GM23338 (cell line): ENCODE results near the gene MORC4. TPM values are rescaled to one million over a fixed set of nuclear protein-coding genes. Genes with fewer than 3 reads are reported as not detected.

Experiments
- ATAC-seq: fragments of 200-7000 bp; cut with Tn5 transposase; 3 replicates; pipeline ENCODE4 v1.9.1; 2020
- DNase-seq: peaks from one replicate; pipeline ENCODE4 v3.0.0-alpha.2; 2015; ENCODE audit warnings: low spot score
- H2AFZ ChIP-seq: fragments of 200-600 bp; sonication (generic); 2 replicates; pipeline ENCODE4 v1.8.0; 2016; ENCODE audit warnings: antibody characterized with exemption, mild to moderate bottlenecking, moderate library complexity
- H3F3A ChIP-seq: fragments of 200-600 bp; sonication (generic); replicated peaks from 2 replicates; pipeline ENCODE4 v1.8.0; 2017; ENCODE audit warnings: antibody characterized with exemption, mixed run types, low read depth
- H3K27ac ChIP-seq: fragments of 200-600 bp; sonication (generic); 2 replicates; pipeline ENCODE4 v1.6.1; 2016; ENCODE audit warnings: low read depth
- H3K27me3 ChIP-seq: fragments of 200-600 bp; sonication (generic); 2 replicates; pipeline ENCODE4 v1.8.0; 2016; ENCODE audit warnings: mild to moderate bottlenecking, mixed run types, moderate library complexity; ENCODE audit not compliant: insufficient read depth
- H3K36me3 ChIP-seq: fragments of 200-600 bp; sonication (generic); 2 replicates; pipeline ENCODE4 v1.8.0; 2016; ENCODE audit warnings: mild to moderate bottlenecking; ENCODE audit not compliant: insufficient read depth
- H3K4me1 ChIP-seq: fragments of 200-600 bp; sonication (generic); 2 replicates; pipeline ENCODE4 v1.8.0; 2016; ENCODE audit warnings: mild to moderate bottlenecking, moderate library complexity; ENCODE audit not compliant: insufficient read depth
- H3K4me2 ChIP-seq: fragments of 200-600 bp; sonication (generic); 2 replicates; pipeline ENCODE4 v1.7.1; 2017; ENCODE audit warnings: mixed run types
- H3K4me3 ChIP-seq: fragments of 200-600 bp; sonication (generic); 2 replicates; pipeline ENCODE4 v1.6.1; 2016; ENCODE audit warnings: mixed run types
- H3K79me2 ChIP-seq: fragments of 200-600 bp; sonication (generic); replicated peaks from 2 replicates; pipeline ENCODE4 v1.8.0; 2017; ENCODE audit warnings: mild to moderate bottlenecking; ENCODE audit not compliant: insufficient read depth
- H3K9me2 ChIP-seq: fragments of 200-600 bp; sonication (generic); 2 replicates; pipeline ENCODE4 v1.8.0; 2017; ENCODE audit not compliant: insufficient read depth
- H4K20me1 ChIP-seq: fragments of 200-600 bp; sonication (generic); replicated peaks from 2 replicates; pipeline ENCODE4 v1.8.0; 2017; ENCODE audit warnings: mild to moderate bottlenecking; ENCODE audit not compliant: insufficient read depth
- H3K27ac Mint-ChIP-seq: 2 replicates; pipeline ENCODE4 v1.8.0; 2020; ENCODE audit warnings: inconsistent platforms, mild to moderate bottlenecking, moderate library complexity, mixed read lengths
- H3K27me3 Mint-ChIP-seq: 3 replicates; pipeline ENCODE4 v1.8.0; 2022; ENCODE audit warnings: low read depth, mild to moderate bottlenecking, moderate library complexity, mixed read lengths, inconsistent platforms; ENCODE audit not compliant: insufficient read depth, poor library complexity
- H3K36me3 Mint-ChIP-seq: 3 replicates; pipeline ENCODE4 v1.8.0; 2021; ENCODE audit warnings: low read depth, mild to moderate bottlenecking, inconsistent platforms, moderate library complexity, mixed read lengths
- H3K4me1 Mint-ChIP-seq: 3 replicates; pipeline ENCODE4 v1.8.0; 2020; ENCODE audit warnings: mild to moderate bottlenecking, inconsistent platforms, mixed read lengths
- H3K4me3 Mint-ChIP-seq: 3 replicates; pipeline ENCODE4 v1.8.0; 2021; ENCODE audit warnings: moderate library complexity, mild to moderate bottlenecking, inconsistent platforms, mixed read lengths
- H3K9me3 Mint-ChIP-seq: 3 replicates; pipeline ENCODE4 v1.8.0; 2020; ENCODE audit warnings: moderate library complexity, mild to moderate bottlenecking, inconsistent platforms, mixed read lengths
- CREB1 ChIP-seq: fragments of 250-450 bp; sonication (Bioruptor Pico); IDR thresholded peaks from 2 replicates; pipeline ENCODE4 v1.5.0; 2020; ENCODE audit warnings: low read depth, mild to moderate bottlenecking, moderate library complexity
- ETS1 ChIP-seq: IDR thresholded peaks from 2 replicates; pipeline ENCODE4 v1.6.1; 2016; ENCODE audit warnings: antibody characterized with exemption
- EZH2 ChIP-seq: fragments of 200-600 bp; sonication (generic); IDR thresholded peaks from one replicate; pipeline ENCODE4 v1.8.0; 2017; ENCODE audit warnings: antibody characterized with exemption, mild to moderate bottlenecking, low read depth; ENCODE audit not compliant: unreplicated experiment
- EZH2phosphoT487 ChIP-seq: fragments of 200-600 bp; sonication (generic); IDR thresholded peaks from one replicate; pipeline ENCODE4 v1.8.1; 2018; ENCODE audit warnings: antibody characterized with exemption; ENCODE audit not compliant: unreplicated experiment
- NANOG ChIP-seq: IDR thresholded peaks from 2 replicates; pipeline ENCODE4 v1.6.1; 2016; ENCODE audit warnings: antibody characterized with exemption, borderline replicate concordance
- POLR2AphosphoS5 ChIP-seq: IDR thresholded peaks from 2 replicates; pipeline ENCODE4 v1.6.1; 2016; ENCODE audit warnings: antibody characterized with exemption, low read depth
- REST ChIP-seq: IDR thresholded peaks from one replicate; pipeline ENCODE4 v1.6.1; 2018; ENCODE audit warnings: antibody characterized with exemption; ENCODE audit not compliant: unreplicated experiment
- STAT1 ChIP-seq: IDR thresholded peaks from one replicate; pipeline ENCODE4 v1.6.1; 2016; ENCODE audit warnings: antibody characterized with exemption; ENCODE audit not compliant: unreplicated experiment
- ZNF114 ChIP-seq: fragments of 250-450 bp; sonication (Bioruptor Pico); IDR thresholded peaks from 2 replicates; pipeline ENCODE4 v1.5.0; 2020; ENCODE audit warnings: mild to moderate bottlenecking, moderate library complexity
- ZNF331 ChIP-seq: fragments of 250-450 bp; sonication (Bioruptor Pico); IDR thresholded peaks from 2 replicates; pipeline ENCODE4 v1.5.0; 2020; ENCODE audit warnings: low read depth, mild to moderate bottlenecking, moderate library complexity
- polyA plus RNA-seq: library from polyadenylated mRNA; unstranded; fragments of >200 nt; fragmentation: Nextera tagmentation; extraction: Ambion mirVana; gene quantifications from 2 replicates; pipeline ENCODE4 v1.2.1, GENCODE V29; 2016
- total RNA-seq: library from RNA; depleted of rRNA; stranded (reverse); fragments of >200 nt; shearing (Covaris generic); gene quantifications from 2 replicates; pipeline ENCODE4 v1.2.3, GENCODE V29; 2014

The MORC4 gene
- total and polyA plus RNA-seq, 2 experiments from 2014 or later = 1.6 to 1.7 TPM

- Histone ChIP-seq H3K27me3 (no peaks in the 10 kb centered on the region), H3K27ac (no peak within 1 kb of the TSS), H4K20me1 (no peaks in the 10 kb centered on the region), H3K9me2 (no peaks in the 10 kb centered on the region), H2AFZ (no peak within 1 kb of the TSS), H3K36me3 (no peaks in the 10 kb centered on the region), H3K79me2 (no peaks in the 10 kb centered on the region), H3K4me1 (no peaks in the 10 kb centered on the region), H3K4me3 (no peak within 1 kb of the TSS), H3K4me2 (no peak within 1 kb of the TSS), H3F3A (no peaks in the 10 kb centered on the region)
- TF ChIP-seq EZH2 = no peak
- TF ChIP-seq NANOG = no peak
- Mint-ChIP-seq H3K9me3 (no peaks in the 10 kb centered on the region), H3K4me3 (no peak within 1 kb of the TSS), H3K4me1 (peaks cover 7% of the 10 kb centered on the region; the same call in 2 of the 3 replicates), H3K27me3 (no peaks in the 10 kb centered on the region), H3K36me3 (no peaks in the 10 kb centered on the region), H3K27ac (no peak within 1 kb of the TSS)
- ATAC-seq (no peak), DNase-seq (no peak)
Observed at GRCh38 chrX:106903291-106903824, 96.7 kb downstream of the MORC4 start, which contains the start of gene RIPPLY1. Gene RIPPLY1, minus strand, starts transcription at chrX:106903341. Its CDS starts 54 bp downstream, at chrX:106903287.

GRCh38 chrX:106902684-106903083 lies 97.3 kb downstream of the MORC4 start:
- Mint-ChIP-seq H3K27me3 (no peaks in the 10 kb centered on the region), H3K27ac (no peak overlapping the region), H3K4me3 (no peak overlapping the region), H3K4me1 (peaks cover 7% of the 10 kb centered on the region; the same call in 2 of the 3 replicates), H3K9me3 (no peaks in the 10 kb centered on the region), H3K36me3 (no peaks in the 10 kb centered on the region)
- Histone ChIP-seq H3K79me2 (no peaks in the 10 kb centered on the region), H3K4me2 (no peak overlapping the region), H3K9me2 (no peaks in the 10 kb centered on the region), H4K20me1 (no peaks in the 10 kb centered on the region), H3K4me3 (no peak overlapping the region), H3K27me3 (no peaks in the 10 kb centered on the region), H3F3A (no peaks in the 10 kb centered on the region), H2AFZ (no peak overlapping the region), H3K4me1 (no peaks in the 10 kb centered on the region), H3K36me3 (no peaks in the 10 kb centered on the region), H3K27ac (no peak overlapping the region)
- TF ChIP-seq NANOG (no peak), CREB1 (CRISPR knock-in tag) (no peak), STAT1 (no peak), ZNF331 (CRISPR knock-in tag) (no peak), EZH2phosphoT487 (no peak), REST (no peak), POLR2AphosphoS5 (no peak), ZNF114 (CRISPR knock-in tag) (no peak), EZH2 (no peak), ETS1 (no peak)
- no peak for DNase-seq
- ATAC-seq = no peak
